ENCODE measurements around the gene ATP5F1E. TPM values are rescaled to one million over a fixed set of nuclear protein-coding genes. Genes with fewer than 3 reads are reported as not detected.

The ATP5F1E gene
- total RNA-seq, 1 donor from 2014 or later, result 53.5 TPM

- DNase-seq, result no peak
- H3K9me3 Mint-ChIP-seq (ENCODE audit: unreplicated experiment), result no peaks in the 10 kb centered on the region
- H3K27ac Mint-ChIP-seq (ENCODE audit: unreplicated experiment), result peak overlapping the region; percentile 43
- H3K36me3 Mint-ChIP-seq (ENCODE audit: unreplicated experiment), result no peaks in the 10 kb centered on the region
- H3K27me3 Mint-ChIP-seq (ENCODE audit: unreplicated experiment), result peaks cover 2% of the 10 kb centered on the region
- TF ChIP-seq CTCF (IDR thresholded peaks at IDR 0.05; ENCODE audit: partially characterized antibody, unreplicated experiment), result no peak
- H3K4me1 Mint-ChIP-seq (ENCODE audit: low read depth, unreplicated experiment), result peaks cover 4% of the 10 kb centered on the region
- no peak overlapping the region for H3K4me3 Mint-ChIP-seq (ENCODE audit: unreplicated experiment)
Observed at GRCh38 chr20:58995461-58996225, 36.5 kb downstream of the ATP5F1E start.

- H3K4me3 Mint-ChIP-seq (ENCODE audit: unreplicated experiment), result no peak overlapping the region
- no peak for TF ChIP-seq CTCF (IDR thresholded peaks at IDR 0.05; ENCODE audit: partially characterized antibody, unreplicated experiment)
- H3K27me3 Mint-ChIP-seq (ENCODE audit: unreplicated experiment), result peaks cover 2% of the 10 kb centered on the region
- H3K4me1 Mint-ChIP-seq (ENCODE audit: low read depth, unreplicated experiment), result peaks cover 4% of the 10 kb centered on the region
- no peaks in the 10 kb centered on the region for H3K36me3 Mint-ChIP-seq (ENCODE audit: unreplicated experiment)
- no peak for DNase-seq
- no peak overlapping the region for H3K27ac Mint-ChIP-seq (ENCODE audit: unreplicated experiment)
- H3K9me3 Mint-ChIP-seq (ENCODE audit: unreplicated experiment), result no peaks in the 10 kb centered on the region
Observed at GRCh38 chr20:58994390-58995159, 37.6 kb downstream of the ATP5F1E start.

- TF ChIP-seq CTCF (IDR thresholded peaks at IDR 0.05; ENCODE audit: partially characterized antibody, unreplicated experiment), result no peak
- Mint-ChIP-seq H3K27ac (ENCODE audit: unreplicated experiment) (no peak overlapping the region), H3K27me3 (ENCODE audit: unreplicated experiment) (peaks cover 4% of the 10 kb centered on the region), H3K36me3 (ENCODE audit: unreplicated experiment) (no peaks in the 10 kb centered on the region), H3K4me3 (ENCODE audit: unreplicated experiment) (no peak overlapping the region), H3K9me3 (ENCODE audit: unreplicated experiment) (peaks cover 1% of the 10 kb centered on the region), H3K4me1 (ENCODE audit: low read depth, unreplicated experiment) (peaks cover 4% of the 10 kb centered on the region)
- DNase-seq, result no peak
Observed at GRCh38 chr20:58993332-58994248, 38.5 kb downstream of the ATP5F1E start.

- H3K9me3 Mint-ChIP-seq (ENCODE audit: unreplicated experiment), result peaks cover 1% of the 10 kb centered on the region
- peaks cover 4% of the 10 kb centered on the region for H3K4me1 Mint-ChIP-seq (ENCODE audit: low read depth, unreplicated experiment)
- TF ChIP-seq CTCF (IDR thresholded peaks at IDR 0.05; ENCODE audit: partially characterized antibody, unreplicated experiment), result no peak
- H3K4me3 Mint-ChIP-seq (ENCODE audit: unreplicated experiment), result no peak overlapping the region
- DNase-seq, result no peak
- no peak overlapping the region for H3K27ac Mint-ChIP-seq (ENCODE audit: unreplicated experiment)
- H3K36me3 Mint-ChIP-seq (ENCODE audit: unreplicated experiment), result no peaks in the 10 kb centered on the region
- H3K27me3 Mint-ChIP-seq (ENCODE audit: unreplicated experiment), result peaks cover 4% of the 10 kb centered on the region
Observed at GRCh38 chr20:58992911-58993310, 39.2 kb downstream of the ATP5F1E start.
